Mucosa of rectum (tissue), 2 donors: Measurements from ENCODE around the gene DIAPH2.

Experiments used
- H3K27ac ChIP-seq, 2 donors: one replicate each; pipeline ENCODE4 v1.7.0; 2013; ENCODE audit warnings: inconsistent platforms in 2 of 2, low read depth in 2 of 2, low read length in 2 of 2
- H3K27me3 ChIP-seq, 2 donors: one replicate each; pipeline ENCODE4 v1.7.0; 2013; ENCODE audit warnings: low read length in 2 of 2; ENCODE audit not compliant: control insufficient read depth in 2 of 2, insufficient read depth in 2 of 2
- H3K36me3 ChIP-seq, 2 donors: one replicate each; pipeline ENCODE4 v1.7.0; 2013; ENCODE audit warnings: low read length in 2 of 2; ENCODE audit not compliant: control insufficient read depth in 2 of 2, insufficient read depth in 2 of 2
- H3K4me1 ChIP-seq, 2 donors: one replicate each; pipeline ENCODE4 v1.7.0; 2013; ENCODE audit warnings: low read length in 2 of 2, mild to moderate bottlenecking in 1 of 2; ENCODE audit not compliant: control insufficient read depth in 2 of 2, insufficient read depth in 2 of 2
- H3K4me3 ChIP-seq, 2 donors: one replicate each; pipeline ENCODE4 v1.7.0; 2013; ENCODE audit warnings: low read length in 2 of 2
- H3K9ac ChIP-seq, 2 donors: one replicate each; pipeline ENCODE4 v1.7.0; 2013; ENCODE audit warnings: low read length in 2 of 2, low read depth in 1 of 2, mild to moderate bottlenecking in 1 of 2
- H3K9me3 ChIP-seq, 2 donors: one replicate each; pipeline ENCODE4 v1.7.0; 2013; ENCODE audit warnings: low read length in 2 of 2; ENCODE audit not compliant: control insufficient read depth in 2 of 2
- donor health status: healthy.
- donor health status: Normal muscosa, but diverticular disease.

DIAPH2 gene

DNA sequence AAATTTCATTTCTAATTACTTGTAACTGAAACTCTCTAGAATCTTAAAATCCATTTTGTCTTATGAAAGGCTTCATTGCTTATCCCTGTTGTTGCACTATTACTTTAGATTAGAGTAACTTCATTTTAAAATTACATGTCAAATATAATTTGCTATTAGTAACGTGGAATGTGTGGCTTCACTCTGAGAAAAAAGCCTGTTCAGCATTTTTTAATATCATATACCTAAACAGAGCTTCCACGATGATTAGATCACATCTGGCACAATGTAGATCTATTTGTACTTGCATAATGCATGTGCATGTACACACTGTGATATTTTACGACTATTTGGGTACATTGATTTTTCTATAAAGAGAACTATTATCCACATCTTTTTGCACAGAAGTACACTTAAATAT, 847.2 kb downstream of the DIAPH2 start:
- Histone ChIP-seq H3K4me1 (no peaks in the 10 kb centered on the region), H3K27ac (no peak overlapping the region), H3K36me3 (no peaks in the 10 kb centered on the region), H3K4me3 (no peak overlapping the region), H3K9me3 (peaks cover 2 to 3% of the 10 kb centered on the region in 2 donors), H3K27me3 (no peaks in the 10 kb centered on the region), H3K9ac (no peak overlapping the region)

GRCh38 chrX:97538745-97539144, 854.1 kb downstream of the DIAPH2 start:
- no peaks in the 10 kb centered on the region for H3K9me3 ChIP-seq
- H3K9ac ChIP-seq = no peak overlapping the region
- H3K4me1 ChIP-seq = no peaks in the 10 kb centered on the region
- no peaks in the 10 kb centered on the region for H3K27me3 ChIP-seq
- H3K36me3 ChIP-seq = no peaks in the 10 kb centered on the region
- H3K27ac ChIP-seq = no peak overlapping the region
- H3K4me3 ChIP-seq = no peak overlapping the region

GRCh38 chrX:97539970-97540519, 855.4 kb downstream of the DIAPH2 start:
- Histone ChIP-seq H3K9ac (no peak overlapping the region), H3K9me3 (no peaks in the 10 kb centered on the region), H3K4me1 (no peaks in the 10 kb centered on the region), H3K4me3 (no peak overlapping the region), H3K27ac (no peak overlapping the region), H3K27me3 (no peaks in the 10 kb centered on the region), H3K36me3 (no peaks in the 10 kb centered on the region)

DNA sequence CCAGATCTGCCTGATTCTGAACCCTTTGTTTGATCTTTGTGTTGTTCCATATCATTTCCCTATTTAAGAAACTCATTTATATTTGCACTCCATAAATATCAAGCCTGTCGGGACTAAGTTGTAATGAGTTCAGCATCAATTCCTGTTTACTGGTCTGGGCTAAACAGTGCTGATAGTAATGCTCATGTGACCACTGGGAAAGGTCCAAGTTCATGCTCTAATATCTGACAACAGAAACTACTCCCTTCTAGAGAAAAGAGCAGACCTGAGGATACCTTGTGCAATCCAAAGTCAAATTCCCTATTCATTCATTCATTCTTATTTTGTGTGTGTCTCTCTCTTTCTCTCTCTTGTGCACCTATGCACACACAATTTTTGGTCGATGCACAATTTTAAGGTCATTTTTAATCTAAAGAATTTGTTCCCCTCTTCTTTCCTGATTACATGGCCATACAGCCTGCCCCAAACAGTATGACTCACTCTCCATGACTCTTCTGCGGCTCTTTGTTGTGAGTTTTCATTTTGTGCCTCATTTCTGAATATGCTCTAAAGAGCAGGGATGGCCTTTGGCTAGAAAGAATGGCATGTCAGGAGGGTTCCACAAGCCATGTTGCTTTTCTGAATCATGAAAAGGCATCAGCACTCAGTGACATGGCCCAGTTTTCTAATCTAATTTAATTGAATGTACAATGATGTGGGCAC, 863.4 kb downstream of the DIAPH2 start:
- Histone ChIP-seq H3K9me3 (no peaks in the 10 kb centered on the region), H3K27ac (no peak overlapping the region), H3K4me3 (no peak overlapping the region), H3K36me3 (no peaks in the 10 kb centered on the region), H3K4me1 (no peaks in the 10 kb centered on the region), H3K27me3 (no peaks in the 10 kb centered on the region), H3K9ac (no peak overlapping the region)

- Histone ChIP-seq H3K36me3 (no peaks in the 10 kb centered on the region), H3K27me3 (no peaks in the 10 kb centered on the region), H3K4me1 (no peaks in the 10 kb centered on the region)
These were observed 867.2 kb downstream of the DIAPH2 start for GRCh38 chrX:97551821-97552220.

DNA sequence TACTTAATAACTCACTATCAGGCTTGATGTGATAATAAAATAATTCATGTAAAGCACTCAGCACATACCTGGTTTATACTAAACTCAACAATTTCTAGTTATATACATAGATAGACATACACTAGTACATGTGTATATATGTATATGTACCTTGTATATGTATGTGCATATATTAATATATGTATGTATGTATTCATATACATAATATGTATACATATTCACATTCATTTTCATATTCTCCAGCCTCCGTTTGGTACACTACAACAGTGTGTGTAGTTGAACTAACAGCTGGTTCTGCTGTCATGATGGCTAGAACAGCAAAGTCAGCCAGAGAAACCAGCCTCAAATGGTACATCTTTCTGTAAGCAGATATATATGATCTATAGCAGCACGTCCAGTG, 869.2 kb downstream of the DIAPH2 start:
- H3K27me3 ChIP-seq = no peaks in the 10 kb centered on the region
- no peak overlapping the region for H3K27ac ChIP-seq
- H3K9ac ChIP-seq = no peak overlapping the region
- no peaks in the 10 kb centered on the region for H3K4me1 ChIP-seq
- H3K9me3 ChIP-seq = no peaks in the 10 kb centered on the region
- H3K36me3 ChIP-seq = no peaks in the 10 kb centered on the region
- no peak overlapping the region for H3K4me3 ChIP-seq

More at GRCh38 chrX:97551821-97552220, 867.2 kb downstream of the DIAPH2 start:
- Histone ChIP-seq H3K9me3 (no peaks in the 10 kb centered on the region), H3K27ac (no peak overlapping the region), H3K4me3 (no peak overlapping the region), H3K9ac (no peak overlapping the region)

- Histone ChIP-seq H3K9ac (no peak overlapping the region), H3K27me3 (no peaks in the 10 kb centered on the region), H3K27ac (no peak overlapping the region), H3K9me3 (no peaks in the 10 kb centered on the region), H3K4me1 (no peaks in the 10 kb centered on the region), H3K4me3 (no peak overlapping the region), H3K36me3 (no peaks in the 10 kb centered on the region)
These were observed 871.7 kb downstream of the DIAPH2 start for GRCh38 chrX:97556359-97556758.

DNA sequence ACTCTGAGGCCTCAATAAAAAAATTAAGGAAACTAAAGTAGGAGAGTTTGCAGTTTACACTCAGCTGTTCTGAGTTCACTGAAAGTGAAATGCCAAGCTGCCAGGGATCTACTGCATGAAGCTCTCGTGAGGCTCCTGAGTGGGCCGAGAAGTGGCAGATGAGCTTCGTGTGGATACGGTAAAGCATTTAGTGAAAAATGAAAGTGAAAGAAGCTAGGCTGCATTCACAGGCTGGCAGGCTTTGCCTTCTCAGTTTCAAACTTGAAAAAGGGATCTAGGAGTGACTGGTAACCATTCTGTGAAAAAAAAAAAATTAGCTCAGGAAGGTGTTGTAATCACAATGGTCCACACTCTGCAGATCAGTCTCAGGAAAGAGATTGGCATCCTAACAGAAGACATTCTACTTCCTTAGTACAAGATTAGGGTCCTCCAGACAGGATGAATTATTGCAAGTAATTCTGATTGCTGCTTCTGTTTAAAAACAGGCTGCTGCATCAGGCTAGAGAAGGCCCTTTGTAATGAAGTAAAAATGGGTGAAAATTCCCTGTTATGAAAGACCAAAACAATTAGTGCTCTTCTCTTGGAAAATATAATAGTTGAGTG, 879.0 kb downstream of the DIAPH2 start:
- H3K27me3 ChIP-seq = no peaks in the 10 kb centered on the region
- no peaks in the 10 kb centered on the region for H3K9me3 ChIP-seq
- no peaks in the 10 kb centered on the region for H3K4me1 ChIP-seq
- H3K9ac ChIP-seq = peak overlapping the region; percentile 3 to 47
- H3K4me3 ChIP-seq = peak overlapping the region; percentile 49 to 71
- no peaks in the 10 kb centered on the region for H3K36me3 ChIP-seq
- peak overlapping the region; percentile 5 to 12 for H3K27ac ChIP-seq

GRCh38 chrX:97564496-97564895, 879.9 kb downstream of the DIAPH2 start:
- H3K9ac ChIP-seq = no peak overlapping the region

GRCh38 chrX:97587171-97587570, 902.5 kb downstream of the DIAPH2 start:
- H3K9ac ChIP-seq = no peak overlapping the region
- H3K4me1 ChIP-seq = no peaks in the 10 kb centered on the region
- H3K36me3 ChIP-seq = no peaks in the 10 kb centered on the region
- no peak overlapping the region for H3K4me3 ChIP-seq
- H3K27me3 ChIP-seq = no peaks in the 10 kb centered on the region
- no peaks in the 10 kb centered on the region for H3K9me3 ChIP-seq
- H3K27ac ChIP-seq = no peak overlapping the region

More at GRCh38 chrX:97564496-97564895, 879.9 kb downstream of the DIAPH2 start:
- no peak overlapping the region for H3K27ac ChIP-seq
- no peak overlapping the region for H3K4me3 ChIP-seq
- no peaks in the 10 kb centered on the region for H3K27me3 ChIP-seq
- H3K36me3 ChIP-seq = no peaks in the 10 kb centered on the region
- H3K9me3 ChIP-seq = no peaks in the 10 kb centered on the region
- H3K4me1 ChIP-seq = no peaks in the 10 kb centered on the region
